Karpas-422 (cell line): ENCODE measurements around the gene ZNF649. TPM values are rescaled to one million over a fixed set of nuclear protein-coding genes. Genes with fewer than 3 reads are reported as not detected.
"Not testable (repeated sequence)": the region's sequence is repeated elsewhere in the genome, so short reads cannot be mapped to it uniquely, and the experiment has no call there.

Experiments
- DNase-seq: peaks from one replicate; pipeline ENCODE4 v3.0.0-alpha.2; 2015
- H2AFZ ChIP-seq: fragments of 200-600 bp; sonication (generic); 2 replicates; pipeline ENCODE4 v1.6.1; 2014; ENCODE audit warnings: antibody characterized with exemption, low read length, mixed read lengths
- H3K27ac ChIP-seq: fragments of 200-600 bp; sonication (generic); 2 replicates; pipeline ENCODE4 v1.5.1; 2014; ENCODE audit warnings: mild to moderate bottlenecking, low read length, moderate library complexity
- H3K27me3 ChIP-seq: fragments of 200-600 bp; sonication (generic); 2 replicates; pipeline ENCODE4 v1.6.1; 2014; ENCODE audit warnings: low read length, mixed read lengths
- H3K36me3 ChIP-seq: fragments of 200-600 bp; sonication (generic); 2 replicates; pipeline ENCODE4 v1.6.1; 2014; ENCODE audit warnings: low read length, mixed read lengths; ENCODE audit not compliant: insufficient read depth
- H3K4me1 ChIP-seq: fragments of 200-600 bp; sonication (generic); 2 replicates; pipeline ENCODE4 v1.6.1; 2014; ENCODE audit warnings: mild to moderate bottlenecking, low read length, mixed read lengths
- H3K4me2 ChIP-seq: fragments of 200-600 bp; sonication (generic); 2 replicates; pipeline ENCODE4 v1.6.1; 2014; ENCODE audit warnings: low read length, low read depth, mild to moderate bottlenecking; ENCODE audit not compliant: poor library complexity, severe bottlenecking
- H3K4me3 ChIP-seq: fragments of 200-600 bp; sonication (generic); 2 replicates; pipeline ENCODE4 v1.5.1; 2014; ENCODE audit warnings: mild to moderate bottlenecking, antibody characterized with exemption, low read length, mixed read lengths
- H3K79me2 ChIP-seq: fragments of 200-600 bp; sonication (generic); 2 replicates; pipeline ENCODE4 v1.6.1; 2014; ENCODE audit warnings: mild to moderate bottlenecking, low read length, mixed read lengths
- H3K9ac ChIP-seq: fragments of 200-600 bp; sonication (generic); 2 replicates; pipeline ENCODE4 v1.6.0; 2014; ENCODE audit warnings: low read length
- H3K9me2 ChIP-seq: fragments of 200-600 bp; sonication (generic), shearing (Covaris generic); replicated peaks from 2 replicates; pipeline ENCODE4 v1.6.0; 2014; ENCODE audit warnings: mild to moderate bottlenecking, low read length, moderate library complexity; ENCODE audit not compliant: insufficient read depth
- H3K9me3 ChIP-seq: fragments of 300-700, 200-600 bp; sonication (generic); 2 replicates; pipeline ENCODE4 v1.6.1; 2014; ENCODE audit warnings: low read length, mixed read lengths
- H4K20me1 ChIP-seq: fragments of 200-600 bp; sonication (generic); 2 replicates; pipeline ENCODE4 v1.6.1; 2014; ENCODE audit warnings: mild to moderate bottlenecking, antibody characterized with exemption, low read length, low read depth; ENCODE audit not compliant: insufficient read depth
- total RNA-seq: library from RNA; depleted of rRNA; stranded (reverse); fragments of >200 nt; shearing (Covaris generic); gene quantifications from 2 replicates; pipeline ENCODE4 v1.2.3, GENCODE V29; 2014; ENCODE audit warnings: low replicate concordance

Gene ZNF649
- total RNA-seq, 1 experiment from 2014 or later = 14.5 TPM

DNA sequence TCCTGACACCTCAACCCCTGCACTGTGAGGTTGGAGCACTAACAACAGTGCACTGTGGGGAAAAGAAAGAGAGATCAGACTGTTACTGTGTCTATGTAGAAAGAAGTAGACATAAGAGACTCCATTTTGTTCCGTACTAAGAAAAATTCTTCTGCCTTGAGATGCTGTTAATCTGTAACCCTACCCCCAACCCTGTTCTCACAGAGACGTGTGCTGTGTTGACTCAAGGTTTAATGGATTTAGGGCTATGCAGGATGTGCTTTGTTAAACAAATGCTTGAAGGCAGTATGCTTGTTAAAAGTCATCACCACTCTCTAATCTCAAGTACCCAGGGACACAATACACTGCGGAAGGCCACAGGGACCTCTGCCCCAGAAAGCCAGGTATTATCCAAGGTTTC lies 822 bp upstream of the ZNF649 start:
- H3K27ac ChIP-seq, H3K9ac ChIP-seq, H3K4me1 ChIP-seq, H3K4me2 ChIP-seq, DNase-seq, H3K9me2 ChIP-seq, H3K27me3 ChIP-seq, H4K20me1 ChIP-seq: not testable (repeated sequence)
- Histone ChIP-seq H3K79me2 (peaks cover 41% of the 10 kb centered on the region), H2AFZ (peak overlapping the region; percentile 94), H3K9me3 (peaks cover 46% of the 10 kb centered on the region), H3K4me3 (0 out of 2 replicates have a peak overlapping the region, but pooled peaks have one; percentile 89), H3K36me3 (peaks cover 33% of the 10 kb centered on the region)

DNA sequence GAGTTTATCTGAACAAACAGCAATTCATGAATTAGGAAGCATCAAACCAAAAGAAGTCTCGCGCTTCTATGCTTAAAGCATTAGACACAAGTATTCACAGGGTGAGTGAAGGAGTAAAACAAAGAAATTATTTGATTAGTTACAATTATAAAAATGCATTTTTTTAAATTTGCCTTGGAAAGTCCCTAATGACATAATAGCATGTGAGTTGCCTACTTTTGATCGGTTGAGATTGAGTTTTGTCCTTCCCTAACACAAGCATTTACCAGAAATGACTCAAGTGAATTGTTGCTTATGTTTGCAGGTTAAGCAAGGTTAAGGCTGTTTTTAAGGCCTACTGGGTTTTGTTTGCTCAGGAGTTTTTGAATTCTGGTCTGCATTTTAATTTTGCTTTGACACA lies 389 bp upstream of the ZNF649 start:
- Histone ChIP-seq H3K9ac (no peak overlapping the region), H3K36me3 (peaks cover 37% of the 10 kb centered on the region), H3K27ac (no peak overlapping the region), H3K9me3 (peaks cover 49% of the 10 kb centered on the region), H3K4me1 (peaks cover 8% of the 10 kb centered on the region), H3K9me2 (no peaks in the 10 kb centered on the region), H3K27me3 (no peaks in the 10 kb centered on the region), H3K4me3 (peak overlapping the region; percentile 89), H3K4me2 (no peak overlapping the region), H2AFZ (peak overlapping the region; percentile 94), H3K79me2 (peaks cover 46% of the 10 kb centered on the region), H4K20me1 (no peaks in the 10 kb centered on the region)
- no peak for DNase-seq

DNA sequence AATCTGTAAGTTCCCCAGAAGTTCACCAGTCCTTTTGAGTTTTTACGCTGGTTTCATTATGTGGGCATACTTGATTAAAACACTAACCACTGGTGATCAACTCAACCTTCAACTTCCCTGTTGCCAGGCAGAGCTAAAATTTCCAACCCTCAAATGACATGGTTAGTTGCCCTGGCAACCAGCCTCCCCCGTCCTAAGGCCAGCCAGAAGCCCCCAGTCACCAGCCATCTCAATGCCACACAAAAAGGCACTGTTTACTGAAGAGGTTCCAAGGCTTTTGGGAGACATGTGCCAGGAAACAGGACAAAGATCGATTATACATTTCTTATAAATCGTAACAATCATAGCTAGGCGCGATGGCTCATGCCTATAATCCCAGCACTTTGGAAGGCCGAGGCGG lies 1.6 kb downstream of the ZNF649 start:
- Histone ChIP-seq H3K9ac (no peak overlapping the region), H3K9me3 (peaks cover 53% of the 10 kb centered on the region), H3K4me3 (peak overlapping the region; percentile 89; the same call in 1 of the 2 replicates), H3K79me2 (peaks cover 64% of the 10 kb centered on the region), H3K9me2 (no peaks in the 10 kb centered on the region), H3K4me2 (no peak overlapping the region), H2AFZ (no peak overlapping the region), H4K20me1 (no peaks in the 10 kb centered on the region), H3K4me1 (peaks cover 8% of the 10 kb centered on the region), H3K27me3 (no peaks in the 10 kb centered on the region), H3K36me3 (peaks cover 57% of the 10 kb centered on the region), H3K27ac (no peak overlapping the region)
- no peak for DNase-seq

DNA sequence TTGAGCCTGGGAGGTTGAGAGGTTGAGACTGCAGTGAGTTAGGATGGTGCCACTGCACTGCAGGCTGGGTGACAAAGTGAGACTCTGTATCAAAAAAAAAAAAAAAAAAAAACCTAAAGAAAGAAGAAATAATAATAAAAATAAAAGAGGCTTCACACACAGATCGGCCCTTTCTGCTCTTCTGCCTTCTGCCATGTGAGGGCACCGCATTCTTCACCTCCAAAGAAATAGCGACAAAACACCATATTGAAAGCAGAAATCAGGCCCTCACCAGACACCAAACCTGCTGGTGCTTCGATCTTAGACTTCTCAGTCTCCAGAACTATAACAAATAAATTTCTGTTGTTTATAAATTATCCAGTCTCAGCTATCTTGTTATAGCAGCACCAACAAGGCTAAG lies 3.0 kb downstream of the ZNF649 start:
- Histone ChIP-seq H3K9me2 (no peaks in the 10 kb centered on the region), H3K79me2 (peaks cover 70% of the 10 kb centered on the region), H3K27ac (no peak overlapping the region), H3K9ac (no peak overlapping the region), H3K27me3 (no peaks in the 10 kb centered on the region), H3K36me3 (peaks cover 70% of the 10 kb centered on the region), H3K9me3 (peaks cover 64% of the 10 kb centered on the region), H3K4me1 (peaks cover 8% of the 10 kb centered on the region), H3K4me2 (no peak overlapping the region), H3K4me3 (no peak overlapping the region), H2AFZ (no peak overlapping the region), H4K20me1 (no peaks in the 10 kb centered on the region)
- no peak for DNase-seq

DNA sequence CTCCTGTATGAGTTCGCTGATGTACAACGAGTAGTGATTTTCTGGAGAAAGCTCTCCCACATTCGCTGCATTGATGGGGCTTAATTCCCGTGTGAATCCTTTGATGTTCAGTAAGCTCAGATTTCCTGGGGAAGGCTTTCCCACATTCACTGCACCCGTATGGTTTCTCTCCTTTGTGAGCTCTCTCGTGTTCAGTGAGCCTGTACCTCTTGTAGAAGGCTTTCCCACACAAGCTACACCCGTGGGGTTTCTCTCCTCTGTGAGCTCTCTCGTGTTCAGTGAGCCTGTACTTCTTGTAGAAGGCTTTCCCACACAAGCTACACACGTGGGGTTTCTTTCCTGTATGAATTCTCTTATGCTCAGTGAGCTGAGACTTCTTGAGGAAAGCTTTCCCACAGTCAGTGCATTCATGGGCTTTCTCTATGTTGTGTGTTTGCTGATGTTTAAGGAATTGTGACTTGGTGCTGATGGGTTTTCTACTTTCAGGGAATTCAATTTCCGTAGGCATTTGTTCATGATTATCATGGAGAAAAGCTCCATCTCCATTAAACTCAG lies 13.5 kb downstream of the ZNF649 start:
- no peak for DNase-seq
- Histone ChIP-seq H2AFZ (no peak overlapping the region), H3K27me3 (no peaks in the 10 kb centered on the region), H3K9me2 (no peaks in the 10 kb centered on the region), H3K9me3 (peaks cover 71% of the 10 kb centered on the region), H3K36me3 (peaks cover 97% of the 10 kb centered on the region), H3K4me1 (no peaks in the 10 kb centered on the region), H3K27ac (no peak overlapping the region), H3K9ac (no peak overlapping the region), H4K20me1 (no peaks in the 10 kb centered on the region), H3K4me3 (no peak overlapping the region), H3K79me2 (peaks cover 15% of the 10 kb centered on the region; the same call in 1 of the 2 replicates), H3K4me2 (no peak overlapping the region)

DNA sequence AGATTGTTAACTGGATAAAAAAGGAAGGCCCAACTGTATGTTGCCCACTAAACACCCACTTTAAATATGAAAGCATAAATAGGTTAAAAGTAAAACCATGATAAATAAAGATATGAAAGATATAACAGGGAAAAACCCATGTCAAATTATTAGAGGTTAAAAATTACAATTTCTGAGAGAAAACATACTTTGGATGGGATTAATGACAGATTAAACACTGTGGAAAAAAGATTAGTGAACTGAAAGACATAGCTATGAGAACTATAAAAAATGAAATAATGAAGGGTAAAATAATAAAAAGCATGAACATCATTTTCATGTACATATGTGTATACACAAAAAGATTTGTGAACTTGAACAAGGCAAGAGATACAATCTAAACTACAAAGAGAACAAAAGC lies 14.9 kb downstream of the ZNF649 start:
- Histone ChIP-seq H3K27me3 (no peaks in the 10 kb centered on the region), H3K79me2 (peaks cover 20% of the 10 kb centered on the region; the same call in 1 of the 2 replicates), H3K36me3 (peaks cover 100% of the 10 kb centered on the region), H3K9ac (no peak overlapping the region), H3K27ac (no peak overlapping the region), H3K4me3 (no peak overlapping the region), H4K20me1 (no peaks in the 10 kb centered on the region), H2AFZ (no peak overlapping the region), H3K4me2 (no peak overlapping the region), H3K9me2 (no peaks in the 10 kb centered on the region), H3K9me3 (peaks cover 78% of the 10 kb centered on the region), H3K4me1 (no peaks in the 10 kb centered on the region)
- no peak for DNase-seq

DNA sequence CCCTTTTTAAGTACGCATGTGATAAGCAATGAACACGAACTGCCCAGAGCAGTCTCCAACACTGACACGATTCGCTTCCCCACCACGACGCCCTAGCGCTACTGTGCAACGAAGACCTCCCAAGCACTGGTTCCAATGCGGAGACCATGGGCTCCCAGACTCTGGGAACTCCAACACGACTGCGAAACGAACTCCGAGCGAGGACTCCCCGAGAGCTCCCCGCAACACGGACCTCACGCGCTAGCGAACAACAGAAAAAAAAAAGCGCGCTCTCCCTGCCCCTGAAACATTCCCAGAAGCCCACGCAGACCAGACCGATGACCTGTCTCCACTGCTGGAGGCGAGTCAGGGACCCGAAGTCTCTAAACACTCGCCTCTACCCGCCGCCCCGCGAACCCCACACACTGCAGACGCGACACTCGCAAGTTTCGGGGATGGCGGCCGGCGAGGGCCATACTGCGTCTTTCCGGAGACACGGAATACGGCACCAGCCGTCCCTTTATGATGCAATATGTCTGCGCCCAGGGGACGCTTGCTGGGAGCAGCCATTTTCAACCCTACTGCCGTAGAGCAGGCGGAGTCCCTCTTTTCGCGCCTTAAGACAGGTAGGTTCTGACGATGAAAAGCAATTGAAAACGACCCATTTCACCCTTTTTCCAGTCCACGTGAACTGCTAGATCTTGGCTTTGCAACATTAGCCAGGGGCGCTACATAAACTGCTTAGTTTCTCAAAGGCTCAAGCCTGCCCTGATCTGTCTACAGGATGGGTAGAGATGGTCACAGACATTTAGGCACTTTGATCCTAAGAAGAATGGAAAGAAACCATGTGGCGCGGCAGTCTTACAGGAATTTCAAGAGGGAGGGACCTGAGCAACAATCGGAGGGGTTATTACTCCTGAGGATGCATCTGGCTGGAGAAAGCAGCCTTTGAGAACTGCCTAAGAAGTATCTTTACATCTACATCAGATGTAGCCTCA lies 17.0 kb downstream of the ZNF649 start, which contains the start of gene ZNF577:
Gene ZNF577, minus strand, starts transcription at position 430 of the 977 bp plus-strand sequence. CDS start 7,569 bp downstream, outside the sequence.
- Histone ChIP-seq H3K4me2 (no peak within 1 kb of the TSS), H3K27me3 (no peaks in the 10 kb centered on the region), H3K4me1 (no peaks in the 10 kb centered on the region), H4K20me1 (no peaks in the 10 kb centered on the region), H3K9ac (no peak within 1 kb of the TSS), H3K79me2 (peaks cover 22% of the 10 kb centered on the region), H3K9me3 (peaks cover 84% of the 10 kb centered on the region), H3K9me2 (no peaks in the 10 kb centered on the region), H3K36me3 (peaks cover 98% of the 10 kb centered on the region), H3K27ac (no peak within 1 kb of the TSS), H3K4me3 (no peak within 1 kb of the TSS), H2AFZ (no peak within 1 kb of the TSS)
- DNase-seq = peak; percentile 39

DNA sequence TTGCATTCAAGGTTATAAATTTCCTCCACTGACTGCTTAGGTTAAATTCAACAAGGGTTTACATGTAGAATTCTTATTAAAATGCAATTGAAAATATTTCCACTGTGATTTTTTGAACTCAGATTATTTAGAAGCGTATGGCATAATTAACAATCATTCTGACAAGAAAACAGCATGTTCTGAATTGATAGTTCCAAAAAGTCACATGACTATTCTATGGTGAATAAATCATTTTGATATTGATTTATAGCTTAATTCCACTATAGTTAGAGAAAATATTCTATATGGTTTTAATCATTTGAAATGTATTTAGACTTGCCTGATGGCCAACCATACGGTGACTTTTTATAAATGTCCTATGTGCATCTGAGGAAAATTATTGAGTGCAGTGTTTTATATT lies 20.1 kb downstream of the ZNF649 start:
- no peak overlapping the region for H3K27ac ChIP-seq
- H3K36me3 ChIP-seq = peaks cover 96% of the 10 kb centered on the region
- no peak overlapping the region for H2AFZ ChIP-seq
- peaks cover 15% of the 10 kb centered on the region for H3K79me2 ChIP-seq
- H3K4me3 ChIP-seq = no peak overlapping the region
- no peaks in the 10 kb centered on the region for H3K4me1 ChIP-seq
- peaks cover 72% of the 10 kb centered on the region for H3K9me3 ChIP-seq
- H3K9me2 ChIP-seq = no peaks in the 10 kb centered on the region
- H3K9ac ChIP-seq = no peak overlapping the region
- no peak for DNase-seq
- H3K4me2 ChIP-seq = no peak overlapping the region
- H3K27me3 ChIP-seq = no peaks in the 10 kb centered on the region
- no peaks in the 10 kb centered on the region for H4K20me1 ChIP-seq
